NB4 (cell line): ENCODE results near the gene NCAPH2.

ENCODE experiments used
- POLR2A ChIP-seq: IDR thresholded peaks from 2 replicates; pipeline ENCODE4 v1.6.1; 2011; ENCODE audit warnings: mild to moderate bottlenecking; ENCODE audit not compliant: insufficient read length; ENCODE audit errors: extremely low read depth
- TF ChIP-seq, protein P1 (sequence below): IDR thresholded peaks from one replicate; pipeline ENCODE4 v1.5.1; 2012; ENCODE audit warnings: low read depth, low read length

DNA sequence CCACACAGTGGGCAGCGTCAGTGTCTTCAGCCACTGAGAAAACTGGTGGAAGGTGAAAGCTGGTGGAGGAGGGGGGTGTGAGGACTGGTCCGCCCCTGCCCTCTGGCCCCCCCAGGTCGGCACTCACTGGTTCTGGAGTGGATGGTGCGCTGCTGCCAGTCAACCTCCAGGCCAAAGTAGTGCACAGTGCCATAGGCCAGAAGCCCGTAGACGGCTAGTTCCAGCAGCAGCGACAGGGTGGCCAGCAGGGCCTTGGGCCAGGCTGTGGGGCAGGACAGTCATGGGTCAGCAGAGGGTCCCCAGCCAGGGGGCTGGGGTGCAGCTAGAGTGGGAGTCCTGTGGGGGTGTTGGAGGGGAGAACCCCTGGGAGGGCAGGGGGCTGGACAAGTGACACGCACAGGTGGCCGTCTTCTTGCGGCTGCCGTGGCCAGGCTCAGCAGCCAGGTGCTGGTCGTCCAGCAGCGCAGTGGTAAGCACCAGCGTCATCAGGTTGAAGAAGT lies 2.7 kb upstream of the NCAPH2 start:
- TF ChIP-seq, protein P1, sequence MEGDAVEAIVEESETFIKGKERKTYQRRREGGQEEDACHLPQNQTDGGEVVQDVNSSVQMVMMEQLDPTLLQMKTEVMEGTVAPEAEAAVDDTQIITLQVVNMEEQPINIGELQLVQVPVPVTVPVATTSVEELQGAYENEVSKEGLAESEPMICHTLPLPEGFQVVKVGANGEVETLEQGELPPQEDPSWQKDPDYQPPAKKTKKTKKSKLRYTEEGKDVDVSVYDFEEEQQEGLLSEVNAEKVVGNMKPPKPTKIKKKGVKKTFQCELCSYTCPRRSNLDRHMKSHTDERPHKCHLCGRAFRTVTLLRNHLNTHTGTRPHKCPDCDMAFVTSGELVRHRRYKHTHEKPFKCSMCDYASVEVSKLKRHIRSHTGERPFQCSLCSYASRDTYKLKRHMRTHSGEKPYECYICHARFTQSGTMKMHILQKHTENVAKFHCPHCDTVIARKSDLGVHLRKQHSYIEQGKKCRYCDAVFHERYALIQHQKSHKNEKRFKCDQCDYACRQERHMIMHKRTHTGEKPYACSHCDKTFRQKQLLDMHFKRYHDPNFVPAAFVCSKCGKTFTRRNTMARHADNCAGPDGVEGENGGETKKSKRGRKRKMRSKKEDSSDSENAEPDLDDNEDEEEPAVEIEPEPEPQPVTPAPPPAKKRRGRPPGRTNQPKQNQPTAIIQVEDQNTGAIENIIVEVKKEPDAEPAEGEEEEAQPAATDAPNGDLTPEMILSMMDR = no peak
- TF ChIP-seq POLR2A = no peak
